ENCODE data around the gene NCAPG2.

- TF ChIP-seq, protein P1, sequence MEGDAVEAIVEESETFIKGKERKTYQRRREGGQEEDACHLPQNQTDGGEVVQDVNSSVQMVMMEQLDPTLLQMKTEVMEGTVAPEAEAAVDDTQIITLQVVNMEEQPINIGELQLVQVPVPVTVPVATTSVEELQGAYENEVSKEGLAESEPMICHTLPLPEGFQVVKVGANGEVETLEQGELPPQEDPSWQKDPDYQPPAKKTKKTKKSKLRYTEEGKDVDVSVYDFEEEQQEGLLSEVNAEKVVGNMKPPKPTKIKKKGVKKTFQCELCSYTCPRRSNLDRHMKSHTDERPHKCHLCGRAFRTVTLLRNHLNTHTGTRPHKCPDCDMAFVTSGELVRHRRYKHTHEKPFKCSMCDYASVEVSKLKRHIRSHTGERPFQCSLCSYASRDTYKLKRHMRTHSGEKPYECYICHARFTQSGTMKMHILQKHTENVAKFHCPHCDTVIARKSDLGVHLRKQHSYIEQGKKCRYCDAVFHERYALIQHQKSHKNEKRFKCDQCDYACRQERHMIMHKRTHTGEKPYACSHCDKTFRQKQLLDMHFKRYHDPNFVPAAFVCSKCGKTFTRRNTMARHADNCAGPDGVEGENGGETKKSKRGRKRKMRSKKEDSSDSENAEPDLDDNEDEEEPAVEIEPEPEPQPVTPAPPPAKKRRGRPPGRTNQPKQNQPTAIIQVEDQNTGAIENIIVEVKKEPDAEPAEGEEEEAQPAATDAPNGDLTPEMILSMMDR (conservative IDR thresholded peaks at IDR 0.05; ENCODE audit: low read length), result no peak
- no peak for TF ChIP-seq EZH2phosphoT487 (IDR thresholded peaks at IDR 0.05; ENCODE audit: borderline replicate concordance)
Observed at GRCh38 chr7:158638001-158638400, 66.6 kb downstream of the NCAPG2 start.

Data from Loucy (cell line).